CD14-positive monocyte (primary cell): Measurements from ENCODE around the gene RHOG. TPM values are rescaled to one million over a fixed set of nuclear protein-coding genes. Genes with fewer than 3 reads are reported as not detected.
A peak's percentile ranks its signal among the peaks of the same experiment; 100 is the strongest.
"Not testable (repeated sequence)": the region's sequence is repeated elsewhere in the genome, so short reads cannot be mapped to it uniquely, and the experiment has no call there.

Experiments used
- DNase-seq, 3 donors: peaks; one replicate each; pipeline ENCODE4 v3.0.0-alpha.2; 2011 to 2022
- H2AFZ ChIP-seq: 2 replicates; pipeline ENCODE4 v1.6.0; 2012; ENCODE audit warnings: mild to moderate bottlenecking, low read depth, low read length, inconsistent platforms; ENCODE audit not compliant: insufficient read depth, poor library complexity, severe bottlenecking
- H3K27ac ChIP-seq, 2 donors: 1 replicate in 1 of 2; 2 replicates in 1 of 2; pipeline ENCODE4 v1.5.1; 2012 to 2013; ENCODE audit warnings: low read length in 2 of 2, control low read depth in 1 of 2, inconsistent platforms in 1 of 2, low read depth in 1 of 2, mild to moderate bottlenecking in 1 of 2
- H3K27me3 ChIP-seq, 2 donors: one replicate each; pipeline versions ENCODE4 v1.6.0 to v1.6.1; 2011 to 2013; ENCODE audit warnings: low read length in 2 of 2; ENCODE audit not compliant: control insufficient read depth in 2 of 2, insufficient read depth in 2 of 2
- H3K36me3 ChIP-seq, 2 donors: replicated peaks in 1 of 2; 1 replicate in 1 of 2; 2 replicates in 1 of 2; pipeline versions ENCODE4 v1.5.1 to v1.6.1; 2012 to 2013; ENCODE audit warnings: low read length in 2 of 2, control low read depth in 1 of 2, inconsistent platforms in 1 of 2, mild to moderate bottlenecking in 1 of 2; ENCODE audit not compliant: insufficient read depth in 2 of 2, control insufficient read depth in 1 of 2
- H3K4me1 ChIP-seq, 2 donors: 1 replicate in 1 of 2; 2 replicates in 1 of 2; pipeline versions ENCODE4 v1.5.1 to v1.6.1; 2012 to 2013; ENCODE audit warnings: low read length in 2 of 2, control low read depth in 1 of 2, inconsistent platforms in 1 of 2, mild to moderate bottlenecking in 1 of 2, moderate library complexity in 1 of 2; ENCODE audit not compliant: insufficient read depth in 2 of 2, control insufficient read depth in 1 of 2
- H3K4me2 ChIP-seq: replicated peaks from 2 replicates; pipeline ENCODE3; 2012; ENCODE audit warnings: low read length, moderate library complexity, mild to moderate bottlenecking; ENCODE audit not compliant: poor library complexity, severe bottlenecking; ENCODE audit errors: extremely low read depth
- H3K4me3 ChIP-seq, 3 experiments: fragments of 200-600 bp in 1 of 3; sonication (generic) in 1 of 3; replicated peaks in 1 of 3; 1 replicate in 2 of 3; 2 replicates in 1 of 3; pipeline ENCODE4 v1.5.1; 2011 to 2013; ENCODE audit warnings: low read length in 3 of 3, mild to moderate bottlenecking in 3 of 3, control low read depth in 2 of 3, low read depth in 2 of 3, inconsistent platforms in 1 of 3, moderate library complexity in 1 of 3
- H3K79me2 ChIP-seq: 2 replicates; pipeline ENCODE4 v1.6.0; 2012; ENCODE audit warnings: mild to moderate bottlenecking, control low read depth, inconsistent platforms, low read length, moderate library complexity; ENCODE audit not compliant: insufficient read depth
- H3K9ac ChIP-seq: 2 replicates; pipeline ENCODE4 v1.6.0; 2017; ENCODE audit warnings: low read length, mild to moderate bottlenecking; ENCODE audit not compliant: insufficient read depth, poor library complexity, severe bottlenecking
- H3K9me3 ChIP-seq, 2 donors: replicated peaks in 1 of 2; 1 replicate in 1 of 2; 2 replicates in 1 of 2; pipeline versions ENCODE4 v1.5.1 to v1.6.1; 2012 to 2013; ENCODE audit warnings: low read length in 2 of 2, control low read depth in 1 of 2; ENCODE audit not compliant: control insufficient read depth in 1 of 2, insufficient read depth in 1 of 2
- H4K20me1 ChIP-seq: 2 replicates; pipeline ENCODE4 v1.6.0; 2012; ENCODE audit warnings: mild to moderate bottlenecking, low read length, control low read depth, moderate library complexity; ENCODE audit not compliant: insufficient read depth
- H3K27ac Mint-ChIP-seq, 7 donors: one replicate each; pipeline ENCODE4 v1.8.0; 2020; ENCODE audit warnings: mild to moderate bottlenecking in 7 of 7, mixed read lengths in 7 of 7, moderate library complexity in 6 of 7, inconsistent platforms in 2 of 7
- H3K27me3 Mint-ChIP-seq, 3 donors: one replicate each; pipeline ENCODE4 v1.8.0; 2021 to 2022; ENCODE audit warnings: low read depth in 3 of 3, mild to moderate bottlenecking in 3 of 3, mixed read lengths in 3 of 3, moderate library complexity in 3 of 3, inconsistent platforms in 1 of 3
- H3K36me3 Mint-ChIP-seq, 2 donors: one replicate each; pipeline ENCODE4 v1.8.0; 2020; ENCODE audit warnings: mixed read lengths in 2 of 2, inconsistent platforms in 1 of 2, mild to moderate bottlenecking in 1 of 2
- H3K4me1 Mint-ChIP-seq: one replicate; pipeline ENCODE4 v1.8.0; 2020; ENCODE audit warnings: mild to moderate bottlenecking, mixed read lengths
- H3K4me3 Mint-ChIP-seq, 2 donors: one replicate each; pipeline ENCODE4 v1.8.0; 2020; ENCODE audit warnings: mild to moderate bottlenecking in 2 of 2, mixed read lengths in 2 of 2, moderate library complexity in 1 of 2
- H3K9me3 Mint-ChIP-seq, 7 donors: one replicate each; pipeline ENCODE4 v1.8.0; 2020 to 2022; ENCODE audit warnings: mixed read lengths in 7 of 7, mild to moderate bottlenecking in 6 of 7, moderate library complexity in 6 of 7, inconsistent platforms in 2 of 7
- CTCF ChIP-seq: fragments of 200-600 bp; IDR thresholded peaks from one replicate; pipeline ENCODE4 v1.8.0; 2022; ENCODE audit warnings: antibody characterized with exemption, mild to moderate bottlenecking
- WGBS: methylation state at CpG from one replicate; pipeline ENCODE4 v1.1.5; 2013; ENCODE audit warnings: missing lambda C conversion rate; ENCODE audit not compliant: insufficient coverage; 5-methylcytosine and 5-hydroxymethylcytosine counted together
- intact Hi-C, 2 donors: fragments of 100-400 bp; cut with micrococcal nuclease; formaldehyde crosslinking; loops; one replicate each; pipeline versions ENCODE4 v1.15.0 to v1.15.1; 2023
- polyA plus RNA-seq, 3 donors: library from polyadenylated mRNA; depleted of rRNA in 1 of 3; unstranded in 2 of 3; stranded (reverse) in 1 of 3; fragments of 300-500 nt in 2 of 3; fragments of >200 nt in 1 of 3; fragmentation: Illumina TruSeq in 2 of 3; gene quantifications; 1 replicate in 2 of 3; 2 replicates in 1 of 3; pipeline ENCODE4 v1.2.3, GENCODE V29; 2012 to 2021

RHOG gene
- polyA plus RNA-seq, 3 donors, result 315 to 505 (median 458) TPM

GRCh38 chr11:3865388-3866193, 24.8 kb upstream of the RHOG start:
- no peaks in the 10 kb centered on the region for H3K36me3 ChIP-seq
- H3K9ac ChIP-seq, result peak overlapping the region; percentile 41
- H3K4me2 ChIP-seq, result peak overlapping the region; percentile 45
- peak overlapping the region; percentile 58 to 89 for H3K4me3 Mint-ChIP-seq
- peaks cover 100% of the 10 kb centered on the region for H3K79me2 ChIP-seq
- no peaks in the 10 kb centered on the region for H3K9me3 Mint-ChIP-seq
- H3K36me3 Mint-ChIP-seq, result peaks cover 2 to 11% of the 10 kb centered on the region in 2 donors
- H4K20me1 ChIP-seq, result peaks cover 89% of the 10 kb centered on the region
- no peak for TF ChIP-seq CTCF
- intact Hi-C loops, result no loop called here
- H3K9me3 ChIP-seq, result no peaks in the 10 kb centered on the region
- peak overlapping the region in 2 of 3 experiments; percentile 0 to 52 for H3K4me3 ChIP-seq
- H3K27me3 Mint-ChIP-seq, result peaks cover 0 to 4% (median 3%) of the 10 kb centered on the region in 3 donors
- peak overlapping the region; percentile 29 to 89 for H3K27ac ChIP-seq
- WGBS, result 11% methylated on average over 1 of the region's 3 CpGs
- H2AFZ ChIP-seq, result no peak overlapping the region
- no peaks in the 10 kb centered on the region for H3K27me3 ChIP-seq
- H3K27ac Mint-ChIP-seq, result peak overlapping the region; percentile 79 to 97 (median 94)
- H3K4me1 ChIP-seq, result peaks cover 42 to 43% of the 10 kb centered on the region in 2 donors
- DNase-seq, result peak in 2 of 3 donors; percentile 29 to 47
- H3K4me1 Mint-ChIP-seq, result peaks cover 68% of the 10 kb centered on the region

- Histone ChIP-seq H3K27ac (peak overlapping the region in 1 of 2 donors; percentile 94), H3K4me1 (peaks cover 71 to 81% of the 10 kb centered on the region in 2 donors), H3K9ac (no peak overlapping the region), H3K36me3 (no peaks in the 10 kb centered on the region), H3K9me3 (no peaks in the 10 kb centered on the region), H3K4me3 (no peak overlapping the region), H3K27me3 (no peaks in the 10 kb centered on the region), H2AFZ (no peak overlapping the region), H3K79me2 (peaks cover 100% of the 10 kb centered on the region), H4K20me1 (peaks cover 92% of the 10 kb centered on the region), H3K4me2 (no peak overlapping the region)
- Mint-ChIP-seq H3K36me3 (peaks cover 8 to 21% of the 10 kb centered on the region in 2 donors), H3K4me3 (no peak overlapping the region), H3K4me1 (peaks cover 85% of the 10 kb centered on the region), H3K9me3 (no peaks in the 10 kb centered on the region), H3K27ac (peak overlapping the region in 2 of 7 donors; percentile 40 to 77), H3K27me3 (peaks cover 0 to 3% (median 0%) of the 10 kb centered on the region in 3 donors)
- TF ChIP-seq CTCF, result no peak
- intact Hi-C loops, result no loop called here
- no CpG with 5 or more reads among the region's 1 CpG for WGBS
- DNase-seq, result no peak
Measured at GRCh38 chr11:3861683-3862082, 20.9 kb upstream of the RHOG start.

GRCh38 chr11:3860898-3861393, 20.2 kb upstream of the RHOG start:
- H3K9me3 ChIP-seq, intact Hi-C loops, H3K9me3 Mint-ChIP-seq, DNase-seq, H3K36me3 ChIP-seq, H3K27me3 ChIP-seq, H3K9ac ChIP-seq, H3K4me3 ChIP-seq, H2AFZ ChIP-seq, H3K27me3 Mint-ChIP-seq: not testable (repeated sequence)
- Histone ChIP-seq H3K4me1 (peaks cover 68 to 82% of the 10 kb centered on the region in 2 donors), H3K4me2 (peak overlapping the region; percentile 16), H3K79me2 (peaks cover 100% of the 10 kb centered on the region), H3K27ac (peak overlapping the region in 1 of 2 donors; percentile 94), H4K20me1 (peaks cover 92% of the 10 kb centered on the region)
- WGBS, result 0% methylated on average over 1 of the region's 4 CpGs
- H3K36me3 Mint-ChIP-seq, result peaks cover 8 to 21% of the 10 kb centered on the region in 2 donors
- H3K4me1 Mint-ChIP-seq, result peaks cover 84% of the 10 kb centered on the region
- H3K27ac Mint-ChIP-seq, result peak overlapping the region in 4 of 7 donors; percentile 1 to 85 (median 52)
- H3K4me3 Mint-ChIP-seq, result peak overlapping the region in 1 of 2 donors; percentile 11
